ENCODE measurements around the gene GRAMD4.

GRAMD4 gene

DNA sequence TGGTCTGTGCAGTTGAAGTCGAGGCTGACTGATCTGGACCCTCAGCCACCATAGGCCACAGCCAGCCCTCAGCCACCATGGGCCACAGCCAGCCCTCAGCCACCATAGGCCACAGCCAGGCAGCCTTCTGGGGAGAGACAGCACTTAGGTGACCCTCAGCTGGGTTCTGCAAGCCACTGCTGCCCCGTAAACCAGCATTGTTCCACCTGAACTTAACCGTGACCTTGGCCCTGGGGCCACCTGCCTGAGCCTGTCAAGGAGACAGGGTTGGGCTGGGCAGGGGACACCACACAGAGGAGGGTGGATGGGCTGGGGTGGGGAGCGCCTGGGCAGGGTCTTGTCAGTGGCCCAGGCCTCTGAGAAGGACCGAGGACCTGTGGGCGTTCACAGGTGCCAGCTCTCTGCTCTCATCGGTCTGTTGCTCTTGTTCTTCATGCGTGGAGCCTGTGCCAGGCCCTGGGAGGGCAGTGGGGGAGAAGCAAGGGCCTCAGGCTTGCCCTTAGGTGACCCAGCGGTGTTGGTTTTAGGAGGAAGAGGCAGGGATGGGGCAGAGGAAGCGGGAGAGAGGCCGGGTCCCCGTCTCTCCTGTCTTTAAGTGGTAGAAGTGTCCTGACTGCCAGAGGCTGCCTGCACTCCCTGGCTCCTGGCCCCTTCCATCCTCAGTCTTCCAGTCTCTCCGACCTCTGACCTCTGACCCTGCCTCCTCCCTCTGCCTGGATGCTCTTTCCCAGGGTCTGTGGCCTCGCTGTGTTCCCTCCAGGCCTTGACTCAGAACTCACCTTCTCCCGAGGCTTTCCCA lies 36.9 kb downstream of the GRAMD4 start:
- H3K9ac ChIP-seq (ENCODE audit: low read length), result no peak overlapping the region
- H3K9me2 ChIP-seq (replicated peaks; ENCODE audit: insufficient read depth, low read length), result no peaks in the 10 kb centered on the region
- TF ChIP-seq, protein P1, sequence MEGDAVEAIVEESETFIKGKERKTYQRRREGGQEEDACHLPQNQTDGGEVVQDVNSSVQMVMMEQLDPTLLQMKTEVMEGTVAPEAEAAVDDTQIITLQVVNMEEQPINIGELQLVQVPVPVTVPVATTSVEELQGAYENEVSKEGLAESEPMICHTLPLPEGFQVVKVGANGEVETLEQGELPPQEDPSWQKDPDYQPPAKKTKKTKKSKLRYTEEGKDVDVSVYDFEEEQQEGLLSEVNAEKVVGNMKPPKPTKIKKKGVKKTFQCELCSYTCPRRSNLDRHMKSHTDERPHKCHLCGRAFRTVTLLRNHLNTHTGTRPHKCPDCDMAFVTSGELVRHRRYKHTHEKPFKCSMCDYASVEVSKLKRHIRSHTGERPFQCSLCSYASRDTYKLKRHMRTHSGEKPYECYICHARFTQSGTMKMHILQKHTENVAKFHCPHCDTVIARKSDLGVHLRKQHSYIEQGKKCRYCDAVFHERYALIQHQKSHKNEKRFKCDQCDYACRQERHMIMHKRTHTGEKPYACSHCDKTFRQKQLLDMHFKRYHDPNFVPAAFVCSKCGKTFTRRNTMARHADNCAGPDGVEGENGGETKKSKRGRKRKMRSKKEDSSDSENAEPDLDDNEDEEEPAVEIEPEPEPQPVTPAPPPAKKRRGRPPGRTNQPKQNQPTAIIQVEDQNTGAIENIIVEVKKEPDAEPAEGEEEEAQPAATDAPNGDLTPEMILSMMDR (IDR thresholded peaks at IDR 0.05; ENCODE audit: low read length), result no peak
- TF ChIP-seq EZH2 (optimal IDR thresholded peaks at IDR 0.05; ENCODE audit: low read depth, low read length), result no peak
- no peak for TF ChIP-seq EZH2phosphoT487 (IDR thresholded peaks at IDR 0.05; ENCODE audit: low read length)
- no peaks in the 10 kb centered on the region for H3K79me2 ChIP-seq (ENCODE audit: low read length)
- H3K4me2 ChIP-seq (ENCODE audit: low read depth, low read length), result no peak overlapping the region
- H4K20me1 ChIP-seq (ENCODE audit: insufficient read depth, low read length), result no peaks in the 10 kb centered on the region
- H3K9me3 ChIP-seq (replicated peaks; ENCODE audit: insufficient read depth, low read length), result no peaks in the 10 kb centered on the region
- peaks cover 6% of the 10 kb centered on the region for H3K4me1 ChIP-seq (ENCODE audit: low read length)
- DNase-seq, result no peak
- no peak overlapping the region for H2AFZ ChIP-seq (ENCODE audit: low read length)
- H3K27me3 ChIP-seq (replicated peaks; ENCODE audit: insufficient read depth, low read length), result no peaks in the 10 kb centered on the region
- H3K4me3 ChIP-seq (ENCODE audit: low read length), result no peak overlapping the region
- H3K36me3 ChIP-seq (replicated peaks; ENCODE audit: insufficient read depth, low read length), result no peaks in the 10 kb centered on the region
- no peak overlapping the region for H3K27ac ChIP-seq (ENCODE audit: low read length)
- H3F3A ChIP-seq (ENCODE audit: insufficient read depth, low read length), result no peaks in the 10 kb centered on the region

- no peak for DNase-seq
- Histone ChIP-seq H2AFZ (ENCODE audit: low read length) (no peak overlapping the region), H3K4me1 (ENCODE audit: low read length) (peaks cover 6% of the 10 kb centered on the region), H3K4me2 (ENCODE audit: low read depth, low read length) (no peak overlapping the region), H3K36me3 (replicated peaks; ENCODE audit: insufficient read depth, low read length) (no peaks in the 10 kb centered on the region), H3K27ac (ENCODE audit: low read length) (no peak overlapping the region), H3F3A (ENCODE audit: insufficient read depth, low read length) (no peaks in the 10 kb centered on the region), H3K27me3 (replicated peaks; ENCODE audit: insufficient read depth, low read length) (no peaks in the 10 kb centered on the region), H4K20me1 (ENCODE audit: insufficient read depth, low read length) (no peaks in the 10 kb centered on the region), H3K9me3 (replicated peaks; ENCODE audit: insufficient read depth, low read length) (no peaks in the 10 kb centered on the region), H3K9ac (ENCODE audit: low read length) (no peak overlapping the region), H3K4me3 (ENCODE audit: low read length) (no peak overlapping the region), H3K79me2 (ENCODE audit: low read length) (no peaks in the 10 kb centered on the region), H3K9me2 (replicated peaks; ENCODE audit: insufficient read depth, low read length) (no peaks in the 10 kb centered on the region)
- TF ChIP-seq EZH2phosphoT487 (IDR thresholded peaks at IDR 0.05; ENCODE audit: low read length) (no peak), EZH2 (optimal IDR thresholded peaks at IDR 0.05; ENCODE audit: low read depth, low read length) (no peak)
- TF ChIP-seq, protein P1 (IDR thresholded peaks at IDR 0.05; ENCODE audit: low read length), result no peak
Measured at GRCh38 chr22:46657655-46657953, 37.4 kb downstream of the GRAMD4 start.

DNA sequence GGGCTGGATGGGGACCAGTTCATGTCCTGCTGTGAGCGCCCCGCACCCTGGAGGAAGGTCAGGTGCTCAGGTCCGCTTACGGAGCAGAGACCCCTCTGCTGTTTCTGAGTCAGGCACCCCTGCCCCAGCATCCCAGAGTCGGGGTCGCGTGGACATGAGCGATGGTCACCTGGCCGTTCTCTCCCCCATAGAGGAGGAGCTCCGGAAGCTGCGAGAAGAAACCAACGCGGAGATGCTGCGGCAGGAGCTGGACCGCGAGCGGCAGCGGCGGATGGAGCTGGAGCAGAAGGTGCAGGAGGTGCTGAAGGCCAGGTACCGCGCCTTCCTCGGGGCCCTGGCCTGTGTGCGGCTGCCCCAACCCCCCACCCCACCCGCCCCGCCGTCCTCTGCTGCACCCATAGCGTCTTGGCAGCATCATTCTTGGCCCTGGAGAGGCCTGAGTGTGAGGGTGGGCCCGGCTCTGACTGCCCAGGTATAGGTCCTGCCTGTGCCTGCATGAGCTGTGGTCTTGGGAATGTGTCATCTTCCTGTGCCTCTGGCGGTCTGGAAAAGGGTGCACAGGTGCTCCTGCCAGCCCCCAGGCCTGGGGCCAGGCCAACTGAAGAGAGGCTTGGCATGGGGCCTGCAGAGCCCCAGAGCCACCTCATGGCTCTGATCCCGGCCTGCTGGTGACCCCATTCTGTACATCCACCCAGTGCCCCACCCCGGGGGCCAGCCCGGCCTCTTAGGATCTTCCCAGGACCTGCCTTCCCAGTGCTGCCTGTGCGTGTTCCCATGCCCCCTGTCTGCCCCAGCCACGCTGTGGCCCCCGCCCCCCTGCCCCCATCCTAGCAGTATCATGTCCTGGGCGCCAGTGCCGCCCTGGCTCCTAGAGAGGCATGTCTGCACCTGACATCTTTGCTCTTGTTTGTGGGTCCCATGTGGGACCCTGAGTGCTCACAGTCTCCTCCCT lies 38.1 kb downstream of the GRAMD4 start:
- Histone ChIP-seq H4K20me1 (ENCODE audit: insufficient read depth, low read length) (no peaks in the 10 kb centered on the region), H3K36me3 (replicated peaks; ENCODE audit: insufficient read depth, low read length) (no peaks in the 10 kb centered on the region), H3K9ac (ENCODE audit: low read length) (no peak overlapping the region), H3K9me3 (replicated peaks; ENCODE audit: insufficient read depth, low read length) (no peaks in the 10 kb centered on the region), H3K9me2 (replicated peaks; ENCODE audit: insufficient read depth, low read length) (no peaks in the 10 kb centered on the region), H3K27me3 (replicated peaks; ENCODE audit: insufficient read depth, low read length) (no peaks in the 10 kb centered on the region), H3K27ac (ENCODE audit: low read length) (no peak overlapping the region), H2AFZ (ENCODE audit: low read length) (no peak overlapping the region), H3K4me1 (ENCODE audit: low read length) (peaks cover 4% of the 10 kb centered on the region), H3F3A (ENCODE audit: insufficient read depth, low read length) (no peaks in the 10 kb centered on the region), H3K79me2 (ENCODE audit: low read length) (no peaks in the 10 kb centered on the region), H3K4me3 (ENCODE audit: low read length) (no peak overlapping the region), H3K4me2 (ENCODE audit: low read depth, low read length) (no peak overlapping the region)
- DNase-seq, result no peak
- no peak for TF ChIP-seq EZH2phosphoT487 (IDR thresholded peaks at IDR 0.05; ENCODE audit: low read length)
- TF ChIP-seq, protein P1 (IDR thresholded peaks at IDR 0.05; ENCODE audit: low read length), result no peak
- TF ChIP-seq EZH2 (optimal IDR thresholded peaks at IDR 0.05; ENCODE audit: low read depth, low read length), result no peak

Data from MM.1S (cell line).